Thymus (tissue), 11 donors: ENCODE results near the gene PDE6A. TPM values are rescaled to one million over a fixed set of nuclear protein-coding genes. Genes with fewer than 3 reads are reported as not detected.

Source experiments
- DNase-seq, 9 donors: peaks; one replicate each; pipeline ENCODE4 v3.0.0-alpha.2; 2013; ENCODE audit warnings: low spot score in 9 of 9, low read depth in 6 of 9, missing footprints in 1 of 9
- H3K27ac ChIP-seq, 2 donors: one replicate each; pipeline ENCODE4 v1.5.1; 2013; ENCODE audit warnings: control low read depth in 1 of 2, low read depth in 1 of 2, low read length in 1 of 2, mild to moderate bottlenecking in 1 of 2, moderate library complexity in 1 of 2
- H3K27me3 ChIP-seq, 2 donors: one replicate each; pipeline ENCODE4 v1.5.1; 2013; ENCODE audit warnings: low read length in 1 of 2; ENCODE audit not compliant: control insufficient read depth in 2 of 2, insufficient read depth in 1 of 2
- H3K36me3 ChIP-seq, 2 donors: one replicate each; pipeline ENCODE4 v1.5.1; 2013; ENCODE audit warnings: low read length in 1 of 2, mild to moderate bottlenecking in 1 of 2, moderate library complexity in 1 of 2; ENCODE audit not compliant: control insufficient read depth in 2 of 2, insufficient read depth in 2 of 2
- H3K4me1 ChIP-seq, 2 donors: one replicate each; pipeline ENCODE4 v1.5.1; 2013; ENCODE audit warnings: low read length in 2 of 2; ENCODE audit not compliant: control insufficient read depth in 2 of 2, insufficient read depth in 2 of 2
- H3K4me3 ChIP-seq, 2 donors: one replicate each; pipeline ENCODE4 v1.5.1; 2013; ENCODE audit warnings: low read length in 2 of 2, control low read depth in 1 of 2, mild to moderate bottlenecking in 1 of 2
- H3K9me3 ChIP-seq, 2 donors: one replicate each; pipeline ENCODE4 v1.5.1; 2013; ENCODE audit warnings: low read length in 1 of 2, mild to moderate bottlenecking in 1 of 2; ENCODE audit not compliant: control insufficient read depth in 2 of 2, insufficient read depth in 1 of 2
- WGBS: extraction: QIAGEN DNeasy Blood & Tissue Kit; methylation state at CpG from one replicate; pipeline ENCODE4 v1.1.7; 2013; 5-methylcytosine and 5-hydroxymethylcytosine counted together
- polyA plus RNA-seq: library from polyadenylated mRNA; stranded (reverse); fragments of 200-250 nt; gene quantifications from one replicate; pipeline ENCODE4 v1.2.3, GENCODE V29; 2013
- total RNA-seq: library from RNA; stranded (reverse); fragments of 120-200 nt; gene quantifications from one replicate; pipeline ENCODE4 v1.2.4, GENCODE V29; 2013
- donor health status: healthy.

Gene PDE6A
- total and polyA plus RNA-seq, 2 donors = under 0.01 to 0.16 TPM

DNA sequence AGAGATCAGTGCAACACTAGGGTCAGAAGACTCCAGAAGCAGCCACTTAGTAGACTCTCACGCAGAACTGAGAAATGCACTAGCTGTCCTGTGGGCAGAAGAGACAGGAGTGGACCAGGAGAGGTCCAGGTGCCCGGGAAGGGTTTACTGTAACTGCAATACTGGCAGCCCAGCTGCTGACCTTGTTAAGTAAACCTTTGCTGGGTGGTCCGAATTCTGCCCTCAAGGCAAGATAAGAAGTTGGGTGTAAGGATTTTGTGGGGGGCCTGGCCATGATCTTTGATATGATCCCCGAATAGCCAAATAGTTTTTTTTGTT, 91.3 kb downstream of the PDE6A start:
- WGBS = 92% methylated on average over 4 of the region's 4 CpGs
- Histone ChIP-seq H3K36me3 (no peaks in the 10 kb centered on the region), H3K4me3 (no peak overlapping the region), H3K4me1 (no peaks in the 10 kb centered on the region), H3K27me3 (no peaks in the 10 kb centered on the region), H3K27ac (no peak overlapping the region), H3K9me3 (no peaks in the 10 kb centered on the region)
- no peak for DNase-seq

DNA sequence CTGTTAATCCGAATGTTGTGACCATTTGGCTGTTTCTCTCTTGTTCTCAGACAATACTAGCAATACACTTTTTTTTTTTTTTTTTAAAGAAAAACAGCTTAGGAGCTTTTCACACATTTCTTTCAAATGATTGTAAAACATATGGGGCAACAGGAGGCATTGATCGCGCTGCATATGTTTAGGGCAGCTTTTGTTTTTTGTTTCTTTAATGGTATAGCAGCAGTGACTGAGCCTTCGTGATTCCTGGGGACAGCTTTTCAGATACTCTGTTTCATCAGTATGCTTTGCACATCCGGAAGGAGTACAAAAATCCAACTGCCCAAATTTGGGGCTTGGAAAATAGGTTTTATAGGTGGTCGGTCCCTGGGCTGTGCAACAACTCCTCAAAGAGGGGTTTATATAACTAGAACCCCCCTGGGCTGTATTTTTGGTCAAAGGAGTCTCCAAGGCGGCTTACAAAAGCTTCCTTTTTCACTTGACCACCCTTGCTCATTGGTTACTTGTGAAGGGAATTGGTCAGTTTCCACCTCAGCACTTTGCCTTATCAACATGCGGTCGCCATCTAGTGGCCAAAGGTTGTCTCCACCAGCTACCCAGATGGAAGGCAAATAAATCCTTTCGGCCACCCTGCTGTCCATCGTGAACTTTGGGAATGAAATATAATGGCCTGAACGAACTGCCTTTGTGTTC, 91.8 kb downstream of the PDE6A start:
- DNase-seq = peak in 3 of 9 donors; percentile 12 to 40 (median 35)
- Histone ChIP-seq H3K27ac (no peak overlapping the region), H3K4me3 (no peak overlapping the region), H3K27me3 (no peaks in the 10 kb centered on the region), H3K36me3 (no peaks in the 10 kb centered on the region), H3K4me1 (no peaks in the 10 kb centered on the region), H3K9me3 (no peaks in the 10 kb centered on the region)
- 71% methylated on average over 12 of the region's 12 CpGs for WGBS

DNA sequence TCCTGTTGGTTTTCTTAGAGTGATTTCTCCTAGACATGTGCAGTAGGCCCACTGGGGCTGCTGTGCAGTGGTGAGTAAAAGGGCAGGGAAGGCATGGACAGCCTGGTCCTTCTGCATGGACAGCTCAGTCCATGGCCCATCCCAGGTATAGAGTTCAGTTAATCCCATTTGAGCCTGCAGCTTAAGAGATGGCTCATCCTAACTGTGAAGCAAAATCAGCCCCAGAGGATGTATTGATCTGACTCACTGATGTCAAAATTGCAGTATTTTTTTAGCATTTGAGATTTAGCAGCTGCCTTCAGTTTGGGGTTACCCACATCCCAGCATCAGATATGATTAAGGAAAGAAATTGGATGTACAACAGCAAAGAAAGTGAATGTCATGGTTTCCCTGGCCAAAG, 93.4 kb downstream of the PDE6A start:
- Histone ChIP-seq H3K27me3 (no peaks in the 10 kb centered on the region), H3K4me1 (no peaks in the 10 kb centered on the region), H3K4me3 (no peak overlapping the region), H3K36me3 (no peaks in the 10 kb centered on the region), H3K9me3 (no peaks in the 10 kb centered on the region), H3K27ac (no peak overlapping the region)
- no peak for DNase-seq

DNA sequence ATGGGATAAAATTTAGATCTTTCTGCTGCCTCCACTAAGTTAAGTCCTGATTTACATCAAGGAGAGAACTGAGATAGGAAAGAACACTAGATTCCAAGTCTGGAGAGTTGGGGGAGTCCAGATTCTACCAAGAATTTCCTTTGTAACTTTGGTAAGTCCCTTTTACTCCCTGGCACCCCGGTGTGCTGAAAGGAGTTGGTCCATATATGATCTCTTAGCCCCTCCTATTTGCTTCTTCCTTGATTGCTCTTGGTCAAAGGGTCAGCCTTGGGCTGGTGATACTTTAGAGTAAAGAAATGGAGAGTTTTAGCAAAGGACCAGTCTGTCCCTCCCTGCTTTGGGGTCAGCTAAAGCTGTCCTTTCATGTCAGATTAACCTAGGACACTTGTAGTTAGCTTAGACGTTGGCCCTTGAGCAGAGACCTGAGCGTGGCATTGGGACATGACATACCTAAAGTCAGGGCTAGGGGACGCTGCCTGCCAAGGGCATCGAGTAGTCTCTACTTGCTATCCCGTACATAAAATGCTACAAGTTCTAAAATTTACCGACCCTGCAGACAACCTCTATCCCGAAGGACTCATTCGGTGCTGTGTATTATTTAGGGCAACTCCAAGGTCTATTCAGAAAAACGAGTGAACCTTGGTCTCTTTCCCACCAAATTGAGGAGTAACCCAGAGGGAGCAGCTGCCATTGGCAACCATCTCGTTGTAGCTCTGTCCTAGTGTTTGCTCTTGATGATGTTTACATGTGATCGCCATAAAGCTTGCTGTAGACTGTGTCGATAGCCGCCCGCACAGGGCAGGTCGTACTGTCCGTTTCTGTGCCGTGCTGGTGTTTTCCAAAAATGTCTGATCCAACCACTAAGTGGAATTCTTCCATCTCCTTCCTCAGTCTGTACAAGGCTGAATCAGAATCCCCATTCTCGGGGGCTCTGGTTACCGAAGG, 94.4 kb downstream of the PDE6A start:
- Histone ChIP-seq H3K9me3 (no peaks in the 10 kb centered on the region), H3K4me3 (no peak overlapping the region), H3K4me1 (no peaks in the 10 kb centered on the region), H3K36me3 (no peaks in the 10 kb centered on the region), H3K27ac (no peak overlapping the region), H3K27me3 (no peaks in the 10 kb centered on the region)
- WGBS = 97% methylated on average over 20 of the region's 20 CpGs
- no peak for DNase-seq

DNA sequence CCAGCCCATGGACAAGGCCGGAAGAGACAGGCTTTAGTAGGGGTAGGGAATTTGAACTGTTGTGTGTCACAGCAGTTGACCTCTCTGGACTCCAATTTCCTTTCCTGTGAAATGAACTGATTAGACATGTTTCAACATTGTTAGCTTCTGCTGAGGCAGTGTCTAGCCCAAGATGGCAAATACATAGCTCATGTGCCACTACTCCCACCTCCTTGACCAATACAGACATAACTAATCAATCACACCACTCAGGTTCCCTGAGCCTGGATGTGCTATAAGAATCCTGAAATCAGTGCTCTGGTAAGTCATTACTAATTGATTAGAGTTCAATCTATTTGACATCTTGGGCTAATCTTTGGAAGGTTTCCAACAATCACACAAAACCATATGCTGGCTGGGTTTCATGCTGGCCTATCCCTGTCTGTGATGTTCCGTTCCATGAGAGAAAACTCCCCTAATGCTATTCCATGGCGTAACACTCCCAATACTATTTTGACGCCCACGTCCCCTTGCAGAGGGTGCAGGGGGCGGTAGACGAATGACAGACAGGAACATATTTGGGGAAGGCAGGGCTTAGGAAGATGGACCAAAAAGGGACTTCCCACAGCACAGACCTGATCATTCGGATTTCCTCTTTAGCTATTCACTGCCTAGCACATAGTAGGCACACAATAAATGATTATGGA, 95.2 kb downstream of the PDE6A start:
- no peaks in the 10 kb centered on the region for H3K27me3 ChIP-seq
- H3K9me3 ChIP-seq = no peaks in the 10 kb centered on the region
- H3K27ac ChIP-seq = no peak overlapping the region
- DNase-seq = no peak
- no peak overlapping the region for H3K4me3 ChIP-seq
- H3K36me3 ChIP-seq = no peaks in the 10 kb centered on the region
- WGBS = 97% methylated on average over 8 of the region's 8 CpGs
- H3K4me1 ChIP-seq = no peaks in the 10 kb centered on the region

DNA sequence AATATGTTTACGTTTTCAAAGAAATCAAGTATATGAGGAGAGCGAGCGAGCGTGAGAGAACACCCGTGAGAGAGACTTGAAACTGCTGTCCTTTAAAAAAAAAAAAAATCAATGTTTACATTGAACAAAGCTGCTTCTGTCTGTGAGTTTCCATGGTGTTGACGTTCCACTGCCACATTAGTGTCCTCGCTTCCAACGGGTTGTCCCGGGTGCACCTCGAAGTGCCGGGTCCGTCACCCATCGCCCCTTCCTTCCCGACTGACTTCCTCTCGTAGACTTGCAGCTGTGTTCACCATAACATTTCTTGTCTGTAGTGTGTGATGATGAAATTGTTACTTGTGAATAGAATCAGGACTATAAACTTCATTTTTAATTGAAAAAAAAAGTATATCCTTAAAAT, 97.0 kb downstream of the PDE6A start:
- Histone ChIP-seq H3K4me3 (no peak overlapping the region), H3K36me3 (no peaks in the 10 kb centered on the region), H3K9me3 (no peaks in the 10 kb centered on the region), H3K27ac (no peak overlapping the region), H3K4me1 (no peaks in the 10 kb centered on the region), H3K27me3 (no peaks in the 10 kb centered on the region)
- 97% methylated on average over 15 of the region's 15 CpGs for WGBS
- no peak for DNase-seq

DNA sequence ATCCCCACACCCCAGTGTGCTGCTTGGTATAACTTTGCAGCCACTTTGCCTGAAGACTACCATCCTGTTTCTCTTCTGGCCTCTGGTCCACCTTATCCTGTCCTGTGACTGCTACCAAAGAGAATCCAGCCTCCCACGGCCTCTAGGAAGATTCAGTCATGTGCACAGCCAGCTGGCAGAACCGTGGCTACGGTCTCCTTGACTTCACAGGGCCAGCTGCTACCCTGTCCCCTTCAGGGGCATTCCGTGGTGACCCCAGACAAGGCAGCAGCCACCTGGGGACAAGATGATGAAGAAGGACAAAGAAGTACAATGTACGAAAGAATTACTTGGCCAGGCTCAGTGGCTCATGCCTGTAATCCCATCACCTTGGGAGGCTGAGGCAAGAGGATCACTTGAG, 98.6 kb downstream of the PDE6A start:
- 96% methylated on average over 5 of the region's 5 CpGs for WGBS
- Histone ChIP-seq H3K4me1 (no peaks in the 10 kb centered on the region), H3K4me3 (no peak overlapping the region), H3K36me3 (peaks cover 0 to 2% of the 10 kb centered on the region in 2 donors), H3K9me3 (no peaks in the 10 kb centered on the region), H3K27me3 (no peaks in the 10 kb centered on the region), H3K27ac (no peak overlapping the region)
- DNase-seq = no peak

DNA sequence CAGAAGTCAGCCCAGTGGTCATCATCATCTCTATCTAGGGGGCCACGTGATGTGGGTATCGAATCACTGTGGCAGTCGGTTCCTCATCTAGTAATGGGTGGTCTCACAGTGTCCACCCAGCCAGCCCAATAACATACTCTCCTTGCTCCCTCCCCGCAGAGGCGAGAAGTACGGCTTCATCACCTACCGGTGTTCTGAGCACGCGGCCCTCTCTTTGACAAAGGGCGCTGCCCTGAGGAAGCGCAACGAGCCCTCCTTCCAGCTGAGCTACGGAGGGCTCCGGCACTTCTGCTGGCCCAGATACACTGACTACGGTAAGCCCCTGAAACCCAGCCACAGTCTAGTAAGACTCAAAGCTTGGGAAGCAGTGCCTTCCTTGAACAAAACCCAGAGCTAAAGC, 99.0 kb downstream of the PDE6A start:
- 98% methylated on average over 15 of the region's 15 CpGs for WGBS
- Histone ChIP-seq H3K27ac (no peak overlapping the region), H3K4me3 (no peak overlapping the region), H3K4me1 (no peaks in the 10 kb centered on the region), H3K27me3 (no peaks in the 10 kb centered on the region), H3K36me3 (peaks cover 0 to 2% of the 10 kb centered on the region in 2 donors), H3K9me3 (no peaks in the 10 kb centered on the region)
- no peak for DNase-seq
